Mesendoderm (in vitro differentiated cells): ENCODE data around the gene KSR2.

Source experiments
- DNase-seq: peaks from one replicate; pipeline ENCODE4 v3.0.0; 2013
- H2AK5ac ChIP-seq: 2 replicates; pipeline ENCODE4 v1.6.1; 2013; ENCODE audit warnings: low read length, inconsistent platforms
- H2BK120ac ChIP-seq: 2 replicates; pipeline ENCODE4 v1.6.1; 2013; ENCODE audit warnings: low read depth, mild to moderate bottlenecking, low read length, moderate library complexity, mixed read lengths
- H2BK15ac ChIP-seq: replicated peaks from 2 replicates; pipeline ENCODE4 v1.6.1; 2013; ENCODE audit warnings: low read depth, mild to moderate bottlenecking, moderate library complexity
- H2BK5ac ChIP-seq: 2 replicates; pipeline ENCODE4 v1.6.1; 2013; ENCODE audit warnings: low read length, inconsistent platforms
- H3K18ac ChIP-seq: 2 replicates; pipeline ENCODE4 v1.6.1; 2013; ENCODE audit warnings: mild to moderate bottlenecking, low read length, mixed read lengths
- H3K23ac ChIP-seq: one replicate; pipeline ENCODE4 v1.6.1; 2013; ENCODE audit warnings: low read length
- H3K27ac ChIP-seq: 2 replicates; pipeline ENCODE4 v1.5.1; 2013; ENCODE audit warnings: low read depth, mild to moderate bottlenecking, inconsistent platforms, low read length, moderate library complexity
- H3K27me3 ChIP-seq: 2 replicates; pipeline ENCODE4 v1.6.1; 2013; ENCODE audit warnings: low read length, control low read depth, mild to moderate bottlenecking, inconsistent platforms; ENCODE audit not compliant: insufficient read depth, poor library complexity
- H3K36me3 ChIP-seq: 2 replicates; pipeline ENCODE4 v1.6.1; 2013; ENCODE audit warnings: low read length, inconsistent platforms; ENCODE audit not compliant: control insufficient read depth, insufficient read depth
- H3K4ac ChIP-seq: one replicate; pipeline ENCODE4 v1.6.1; 2013; ENCODE audit warnings: low read depth, mild to moderate bottlenecking, low read length, moderate library complexity
- H3K4me1 ChIP-seq: 2 replicates; pipeline ENCODE4 v1.6.1; 2013; ENCODE audit warnings: low read depth, low read length, inconsistent platforms; ENCODE audit not compliant: control insufficient read depth
- H3K4me2 ChIP-seq: 2 replicates; pipeline ENCODE4 v1.6.1; 2013; ENCODE audit warnings: low read length
- H3K4me3 ChIP-seq: 2 replicates; pipeline ENCODE4 v1.5.1; 2013; ENCODE audit warnings: mild to moderate bottlenecking, low read length
- H3K56ac ChIP-seq: one replicate; pipeline ENCODE4 v1.6.1; 2013; ENCODE audit warnings: low read length
- H3K79me1 ChIP-seq: 2 replicates; pipeline ENCODE4 v1.6.1; 2013; ENCODE audit warnings: low read length, inconsistent platforms
- H3K79me2 ChIP-seq: 2 replicates; pipeline ENCODE4 v1.6.1; 2013; ENCODE audit warnings: mild to moderate bottlenecking, low read length; ENCODE audit not compliant: control insufficient read depth, insufficient read depth
- H3K9ac ChIP-seq: 2 replicates; pipeline ENCODE4 v1.6.1; 2013; ENCODE audit warnings: low read length, inconsistent platforms
- H4K5ac ChIP-seq: one replicate; pipeline ENCODE4 v1.6.1; 2013; ENCODE audit warnings: low read length
- H4K8ac ChIP-seq: one replicate; pipeline ENCODE4 v1.6.1; 2013; ENCODE audit warnings: low read depth, mild to moderate bottlenecking, control low read depth, low read length, moderate library complexity
- WGBS: extraction: QIAGEN DNeasy Blood & Tissue Kit; methylation state at CpG from one replicate; pipeline ENCODE4 v1.1.7; 2013; ENCODE audit warnings: low lambda C conversion rate, missing lambda C conversion rate; ENCODE audit not compliant: insufficient coverage; ENCODE audit errors: extremely low coverage; 5-methylcytosine and 5-hydroxymethylcytosine counted together

KSR2 gene

GRCh38 chr12:117744418-117744817, 224.4 kb downstream of the KSR2 start:
- Histone ChIP-seq H2BK15ac (no peak overlapping the region), H3K56ac (no peak overlapping the region), H3K4ac (no peak overlapping the region), H4K8ac (no peak overlapping the region), H2BK5ac (no peak overlapping the region), H3K4me2 (no peak overlapping the region), H3K23ac (no peak overlapping the region), H3K36me3 (no peaks in the 10 kb centered on the region), H3K27ac (no peak overlapping the region), H3K79me1 (no peaks in the 10 kb centered on the region), H3K79me2 (no peaks in the 10 kb centered on the region), H3K27me3 (no peaks in the 10 kb centered on the region), H2BK120ac (no peak overlapping the region), H2AK5ac (no peak overlapping the region), H3K4me1 (no peaks in the 10 kb centered on the region), H3K18ac (no peak overlapping the region), H4K5ac (no peak overlapping the region), H3K4me3 (no peak overlapping the region), H3K9ac (no peak overlapping the region)
- no CpG with 5 or more reads among the region's 1 CpG for WGBS
- DNase-seq: no peak

- H3K36me3 ChIP-seq: no peaks in the 10 kb centered on the region
- no peaks in the 10 kb centered on the region for H3K4me1 ChIP-seq
- H3K27ac ChIP-seq: no peak overlapping the region
- H3K9ac ChIP-seq: no peak overlapping the region
- no peak overlapping the region for H3K56ac ChIP-seq
- H2BK15ac ChIP-seq: no peak overlapping the region
- no peak overlapping the region for H3K4me2 ChIP-seq
- H4K8ac ChIP-seq: no peak overlapping the region
- H3K4me3 ChIP-seq: no peak overlapping the region
- H3K79me1 ChIP-seq: no peaks in the 10 kb centered on the region
- no peak overlapping the region for H2AK5ac ChIP-seq
- no peaks in the 10 kb centered on the region for H3K79me2 ChIP-seq
- H3K4ac ChIP-seq: no peak overlapping the region
- DNase-seq: no peak
- H2BK5ac ChIP-seq: no peak overlapping the region
- WGBS: no CpG with 5 or more reads among the region's 1 CpG
- no peaks in the 10 kb centered on the region for H3K27me3 ChIP-seq
- no peak overlapping the region for H4K5ac ChIP-seq
- H2BK120ac ChIP-seq: no peak overlapping the region
- H3K23ac ChIP-seq: no peak overlapping the region
- no peak overlapping the region for H3K18ac ChIP-seq
These were observed 225.0 kb downstream of the KSR2 start for GRCh38 chr12:117743761-117744160.

GRCh38 chr12:117742721-117743120, 226.1 kb downstream of the KSR2 start:
- H2AK5ac ChIP-seq: no peak overlapping the region
- no peaks in the 10 kb centered on the region for H3K4me1 ChIP-seq
- no peak for DNase-seq
- no peaks in the 10 kb centered on the region for H3K36me3 ChIP-seq
- WGBS: no CpG with 5 or more reads among the region's 4 CpGs
- H2BK5ac ChIP-seq: no peak overlapping the region
- no peak overlapping the region for H3K56ac ChIP-seq
- no peak overlapping the region for H3K4me2 ChIP-seq
- H3K27ac ChIP-seq: no peak overlapping the region
- H3K18ac ChIP-seq: no peak overlapping the region
- H3K79me2 ChIP-seq: no peaks in the 10 kb centered on the region
- no peak overlapping the region for H3K23ac ChIP-seq
- H2BK120ac ChIP-seq: no peak overlapping the region
- H3K9ac ChIP-seq: no peak overlapping the region
- H3K79me1 ChIP-seq: no peaks in the 10 kb centered on the region
- H3K27me3 ChIP-seq: no peaks in the 10 kb centered on the region
- H2BK15ac ChIP-seq: no peak overlapping the region
- no peak overlapping the region for H4K8ac ChIP-seq
- no peak overlapping the region for H3K4me3 ChIP-seq
- no peak overlapping the region for H3K4ac ChIP-seq
- H4K5ac ChIP-seq: no peak overlapping the region

- Histone ChIP-seq H3K27ac (no peak overlapping the region), H3K9ac (no peak overlapping the region), H3K23ac (no peak overlapping the region), H3K4ac (no peak overlapping the region), H2BK15ac (no peak overlapping the region), H2AK5ac (no peak overlapping the region), H3K18ac (no peak overlapping the region), H3K79me2 (no peaks in the 10 kb centered on the region), H4K5ac (no peak overlapping the region), H2BK120ac (no peak overlapping the region), H3K36me3 (no peaks in the 10 kb centered on the region), H2BK5ac (no peak overlapping the region), H3K79me1 (no peaks in the 10 kb centered on the region), H4K8ac (no peak overlapping the region), H3K27me3 (no peaks in the 10 kb centered on the region), H3K4me1 (no peaks in the 10 kb centered on the region), H3K4me2 (no peak overlapping the region), H3K4me3 (no peak overlapping the region), H3K56ac (no peak overlapping the region)
- WGBS: no CpG with 5 or more reads among the region's 6 CpGs
- no peak for DNase-seq
These were observed 230.6 kb downstream of the KSR2 start for GRCh38 chr12:117738233-117738632.

GRCh38 chr12:117733549-117733805, 235.3 kb downstream of the KSR2 start:
- Histone ChIP-seq H3K18ac (no peak overlapping the region), H3K27ac (no peak overlapping the region), H3K4ac (no peak overlapping the region), H3K36me3 (no peaks in the 10 kb centered on the region), H3K4me2 (no peak overlapping the region), H2BK120ac (no peak overlapping the region), H2BK15ac (no peak overlapping the region), H4K5ac (no peak overlapping the region), H3K56ac (no peak overlapping the region), H3K79me2 (no peaks in the 10 kb centered on the region), H3K79me1 (no peaks in the 10 kb centered on the region), H2AK5ac (no peak overlapping the region), H4K8ac (no peak overlapping the region), H2BK5ac (no peak overlapping the region), H3K23ac (no peak overlapping the region), H3K9ac (no peak overlapping the region), H3K4me1 (no peaks in the 10 kb centered on the region), H3K27me3 (no peaks in the 10 kb centered on the region), H3K4me3 (no peak overlapping the region)
- no CpG with 5 or more reads among the region's 1 CpG for WGBS
- no peak for DNase-seq

- H3K4me1 ChIP-seq: no peaks in the 10 kb centered on the region
- no peak overlapping the region for H2AK5ac ChIP-seq
- no peaks in the 10 kb centered on the region for H3K36me3 ChIP-seq
- no peak overlapping the region for H3K4me2 ChIP-seq
- no peak overlapping the region for H2BK5ac ChIP-seq
- no peak overlapping the region for H3K9ac ChIP-seq
- no peak overlapping the region for H3K4ac ChIP-seq
- H3K18ac ChIP-seq: no peak overlapping the region
- DNase-seq: no peak
- H3K79me2 ChIP-seq: no peaks in the 10 kb centered on the region
- no peak overlapping the region for H4K8ac ChIP-seq
- H3K4me3 ChIP-seq: no peak overlapping the region
- no peak overlapping the region for H3K56ac ChIP-seq
- no CpG with 5 or more reads among the region's 13 CpGs for WGBS
- no peaks in the 10 kb centered on the region for H3K27me3 ChIP-seq
- no peak overlapping the region for H2BK15ac ChIP-seq
- H3K23ac ChIP-seq: no peak overlapping the region
- H2BK120ac ChIP-seq: no peak overlapping the region
- no peak overlapping the region for H4K5ac ChIP-seq
- H3K79me1 ChIP-seq: no peaks in the 10 kb centered on the region
- no peak overlapping the region for H3K27ac ChIP-seq
These were observed 235.8 kb downstream of the KSR2 start for GRCh38 chr12:117732761-117733548.
